Measurements from ENCODE around the gene RNF10.
"Not testable (repeated sequence)": the region's sequence is repeated elsewhere in the genome, so short reads cannot be mapped to it uniquely, and the experiment has no call there.

Gene RNF10

DNA sequence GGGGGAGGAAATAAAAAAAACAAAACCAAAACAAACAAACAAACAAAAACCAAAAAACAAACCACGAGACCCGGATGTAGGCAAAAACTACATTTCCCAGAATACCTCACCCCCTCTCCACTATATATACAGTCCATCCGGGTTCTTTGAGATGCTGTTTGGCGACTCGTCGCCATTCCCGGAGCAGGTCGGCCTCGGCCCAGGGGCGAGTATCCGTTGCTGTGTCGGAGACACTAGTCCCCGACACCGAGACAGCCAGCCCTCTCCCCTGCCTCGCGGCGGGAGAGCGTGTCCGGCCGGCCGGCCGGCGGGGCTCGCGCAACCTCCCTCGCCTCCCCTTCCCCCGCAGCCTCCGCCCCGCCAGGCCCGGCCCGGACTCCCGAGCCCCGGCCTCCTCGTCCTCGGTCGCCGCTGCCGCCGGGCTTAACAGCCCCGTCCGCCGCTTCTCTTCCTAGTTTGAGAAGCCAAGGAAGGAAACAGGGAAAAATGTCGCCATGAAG lies at the start of gene RNF10:
Gene RNF10 (plus strand): TSS at position 154 of the 500 bp plus-strand sequence. CDS start 456 bp downstream, outside the sequence.
- DNase-seq, result peak; percentile 92

DNA sequence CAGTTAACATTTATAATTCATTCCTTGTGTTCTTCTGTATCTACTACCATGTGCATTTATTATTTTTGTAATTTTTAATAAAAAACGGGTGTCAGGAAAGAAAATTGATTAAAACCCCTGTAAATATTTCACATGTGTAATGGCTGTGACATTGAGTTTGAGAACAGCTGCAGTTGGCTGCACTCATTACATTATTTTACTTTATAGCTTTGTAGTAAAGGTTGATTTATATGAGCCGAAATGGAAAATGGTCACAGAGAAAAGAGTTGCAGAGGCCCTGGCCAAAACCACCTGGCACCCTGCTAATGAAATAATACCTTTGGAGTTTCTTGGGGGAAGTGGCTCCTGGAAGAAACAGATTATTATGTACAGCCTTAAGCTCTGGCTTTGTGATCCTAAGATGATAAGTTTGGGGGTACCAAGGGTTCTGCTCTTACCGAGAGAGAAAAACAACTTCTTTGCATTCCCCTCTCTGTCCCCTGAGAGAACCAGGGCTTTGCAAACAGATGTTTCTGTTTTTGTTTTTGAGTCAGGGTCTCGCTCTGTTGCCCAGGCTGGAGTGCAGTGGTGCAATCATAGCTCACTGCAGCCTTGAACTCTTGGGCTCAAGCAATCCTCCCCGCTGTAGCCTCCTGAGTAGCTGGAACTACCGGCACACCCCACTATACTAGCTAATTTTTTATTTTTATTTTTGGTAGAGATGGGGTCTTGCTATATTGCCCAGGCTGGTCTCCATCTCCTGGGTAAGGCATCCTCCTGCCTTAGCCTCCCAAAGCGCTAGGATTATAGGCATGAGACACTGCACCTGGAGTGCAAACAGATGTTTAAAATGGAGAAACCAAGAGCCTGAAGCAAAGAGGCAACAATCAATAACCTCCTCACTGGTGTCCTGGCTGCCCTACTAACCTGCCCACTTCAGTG lies 47.9 kb upstream of the RNF10 start:
- no peak for DNase-seq

DNA sequence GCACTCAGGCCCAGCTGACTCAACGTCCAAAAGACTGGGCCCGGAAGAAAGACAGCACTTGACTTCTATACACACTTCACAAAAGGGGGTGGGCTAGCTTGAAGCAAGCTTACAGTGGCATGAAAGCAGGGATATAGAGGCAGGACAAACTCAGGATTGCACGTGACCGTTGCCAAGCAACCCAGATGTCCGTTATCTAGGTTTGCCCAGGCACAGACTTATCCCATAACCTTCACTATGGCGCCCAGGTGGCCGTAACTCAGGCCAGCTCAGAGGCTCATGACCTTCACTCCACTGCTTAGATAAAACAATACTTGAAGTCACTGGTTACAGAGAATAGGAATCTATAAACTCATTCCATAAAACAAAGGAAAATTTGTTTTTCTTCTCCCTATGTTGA lies 46.6 kb upstream of the RNF10 start:
- DNase-seq, result not testable (repeated sequence)

DNA sequence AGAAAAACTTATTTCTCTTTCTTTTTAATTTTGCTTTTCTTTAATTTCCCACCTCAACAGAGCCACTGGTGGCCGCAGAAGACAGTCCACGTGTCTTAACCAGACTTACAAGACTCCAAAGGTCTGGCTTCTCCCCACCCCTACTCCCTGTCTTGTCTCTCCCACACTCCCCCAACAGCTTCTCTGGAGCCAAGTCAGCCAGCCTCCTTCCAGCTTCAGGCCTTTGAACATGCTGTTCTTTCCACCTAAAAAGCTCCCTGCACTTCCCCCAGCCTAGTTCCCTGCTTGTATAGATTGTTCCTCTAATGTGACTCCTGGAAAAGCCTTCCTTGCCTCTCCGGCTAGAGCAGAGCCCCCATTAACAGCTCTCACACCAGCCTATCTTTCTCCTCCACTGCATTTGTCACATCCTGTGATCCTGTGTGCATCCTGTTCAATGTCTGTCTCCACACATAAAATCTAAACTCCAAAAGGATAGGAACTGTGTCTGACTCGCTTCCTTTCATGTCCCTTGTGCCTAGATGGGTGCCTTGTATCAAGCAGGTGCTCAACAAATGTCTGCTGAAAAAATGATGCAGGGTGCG lies 46.0 kb upstream of the RNF10 start:
- DNase-seq, result no peak

- no peak for DNase-seq
These were observed 45.1 kb upstream of the RNF10 start for GRCh38 chr12:120489018-120489417.

DNA sequence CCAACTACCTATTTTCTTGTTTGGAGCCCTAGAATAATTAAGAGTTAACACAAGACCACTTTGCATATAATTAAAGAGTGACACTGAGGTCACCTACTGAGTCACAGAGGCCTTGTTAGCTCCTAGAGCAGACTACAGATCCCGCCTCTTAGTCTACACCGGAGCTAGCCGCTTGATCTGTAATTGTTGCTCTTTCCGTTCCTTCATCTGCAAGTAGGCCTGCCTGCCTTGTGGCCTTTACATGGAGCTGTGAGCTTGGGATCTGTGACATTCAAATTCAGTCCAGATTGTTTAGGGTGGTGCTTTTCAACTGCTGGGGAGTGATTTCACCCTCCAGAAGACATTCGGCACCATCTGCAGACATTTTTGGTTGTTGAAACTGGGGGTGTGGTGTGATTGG lies 43.8 kb upstream of the RNF10 start:
- no peak for DNase-seq

GRCh38 chr12:120490833-120491512 lies 43.2 kb upstream of the RNF10 start:
- DNase-seq, result no peak

- no peak for DNase-seq
These were observed 38.9 kb upstream of the RNF10 start for GRCh38 chr12:120495186-120495730.

DNA sequence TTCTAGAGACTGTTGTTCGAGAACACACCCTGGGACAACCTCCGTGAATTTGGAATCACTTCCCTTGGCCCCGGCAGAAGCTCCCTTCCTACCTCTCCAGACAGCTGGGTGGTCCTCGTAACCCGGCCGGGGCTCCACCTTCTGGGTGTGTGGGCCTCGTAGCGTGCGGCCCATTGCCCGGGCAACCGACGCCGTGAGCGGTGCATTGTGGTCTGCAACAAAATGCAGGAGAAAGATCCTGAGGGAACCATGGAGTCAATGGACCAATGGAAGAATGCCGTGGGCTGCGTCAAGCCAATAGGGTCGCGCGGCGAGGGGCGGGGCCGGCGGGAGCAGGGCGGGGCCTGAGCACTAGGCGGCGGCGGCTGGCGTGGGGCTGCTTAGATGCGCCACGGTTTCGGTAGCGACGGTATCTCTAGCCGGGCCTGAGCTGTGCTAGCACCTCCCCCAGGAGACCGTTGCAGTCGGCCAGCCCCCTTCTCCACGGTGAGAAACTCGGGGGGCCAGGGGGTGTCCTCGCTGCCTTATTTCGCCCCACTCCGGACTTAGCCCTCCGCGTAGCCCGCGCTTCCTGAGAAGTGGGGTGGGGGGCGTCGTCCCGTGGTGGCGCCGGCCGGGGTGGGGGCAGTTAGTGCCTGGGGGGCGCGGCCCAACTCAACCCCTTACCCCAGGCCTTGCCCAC lies 38.3 kb upstream of the RNF10 start, which contains the start of gene DYNLL1:
Gene DYNLL1 (plus strand): TSS at position 383 of the 682 bp plus-strand sequence. CDS start 309 bp downstream, outside the sequence.
- peak; percentile 98 for DNase-seq

- peak; percentile 26 for DNase-seq
These were observed 37.5 kb upstream of the RNF10 start for GRCh38 chr12:120496413-120497340.

GRCh38 chr12:120497524-120498150 lies 36.5 kb upstream of the RNF10 start:
- DNase-seq, result no peak

DNA sequence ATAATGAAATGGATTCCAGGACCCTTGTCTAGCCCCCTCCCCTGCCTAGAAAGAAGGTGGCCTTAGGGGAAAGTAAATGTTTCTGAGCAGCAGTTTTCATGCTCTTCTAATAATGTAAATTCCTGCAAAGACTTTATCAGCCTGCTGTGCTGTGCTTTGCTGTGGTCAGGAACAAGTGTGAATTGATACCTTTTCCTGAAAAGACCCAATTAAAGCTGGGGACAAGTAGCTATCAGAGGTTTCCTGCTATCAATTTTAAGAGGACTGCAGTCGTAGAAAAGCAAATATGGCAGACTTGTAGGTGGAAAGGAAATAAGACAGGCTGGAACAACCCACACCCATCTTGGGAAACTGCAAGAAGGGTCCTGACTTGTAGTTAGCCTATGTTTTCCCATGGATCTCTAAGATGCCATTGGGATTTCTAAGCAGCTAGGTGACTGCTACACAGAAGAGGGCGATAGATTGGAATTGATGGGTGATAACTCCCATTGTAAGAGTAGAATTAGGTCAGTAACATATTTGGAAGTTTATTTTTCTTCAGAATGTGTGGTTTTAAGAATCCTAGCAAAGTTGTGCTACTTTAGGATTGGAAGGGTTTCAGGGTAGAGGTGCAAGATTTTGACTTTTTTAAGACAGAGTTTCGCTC lies 35.2 kb upstream of the RNF10 start:
- DNase-seq, result no peak

GRCh38 chr12:120500581-120500980 lies 33.6 kb upstream of the RNF10 start:
- DNase-seq, result no peak

DNA sequence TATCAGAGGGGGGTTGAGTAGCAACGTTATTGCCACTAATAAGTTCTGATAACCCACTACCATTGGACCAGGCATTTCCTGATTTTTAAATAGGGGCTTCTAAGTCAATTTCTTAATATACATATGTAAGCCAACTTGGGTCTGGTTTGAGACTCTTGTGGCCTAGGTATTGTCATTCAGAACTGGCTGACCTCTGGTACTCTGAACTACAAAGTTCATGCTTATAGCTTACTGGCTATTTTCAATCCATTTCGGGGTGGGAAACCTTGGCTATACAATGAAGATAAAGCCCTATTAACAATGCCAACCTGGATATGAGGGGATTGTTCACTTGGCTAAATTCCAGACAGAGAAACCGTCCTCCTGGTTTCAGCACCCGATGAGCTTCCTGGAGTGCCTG lies 29.6 kb upstream of the RNF10 start:
- DNase-seq, result no peak

DNA sequence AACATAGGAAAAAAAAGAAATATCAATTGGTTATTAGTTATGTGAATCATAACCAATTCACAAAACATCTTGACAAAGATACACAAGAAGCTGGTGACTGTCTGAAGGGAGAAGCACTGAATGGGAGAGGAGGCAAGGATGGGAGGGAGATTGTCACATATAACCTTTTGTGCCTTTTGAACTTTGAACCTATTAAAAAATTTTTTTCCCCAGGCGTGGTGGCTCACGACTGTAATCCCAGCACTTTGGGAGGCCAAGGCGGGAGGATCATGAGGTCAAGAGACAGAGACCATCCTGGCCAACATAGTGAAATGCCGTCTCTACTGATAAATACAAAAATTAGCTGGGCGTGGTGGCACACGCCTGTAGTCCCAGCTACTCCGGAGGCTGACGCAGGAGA lies 25.6 kb upstream of the RNF10 start:
- DNase-seq, result no peak

- no peak for DNase-seq
These were observed 20.2 kb upstream of the RNF10 start for GRCh38 chr12:120514002-120514401.

GRCh38 chr12:120515496-120515895 lies 18.7 kb upstream of the RNF10 start:
- DNase-seq, result no peak

GRCh38 chr12:120519324-120519723 lies 14.8 kb upstream of the RNF10 start:
- DNase-seq, result not testable (repeated sequence)

DNA sequence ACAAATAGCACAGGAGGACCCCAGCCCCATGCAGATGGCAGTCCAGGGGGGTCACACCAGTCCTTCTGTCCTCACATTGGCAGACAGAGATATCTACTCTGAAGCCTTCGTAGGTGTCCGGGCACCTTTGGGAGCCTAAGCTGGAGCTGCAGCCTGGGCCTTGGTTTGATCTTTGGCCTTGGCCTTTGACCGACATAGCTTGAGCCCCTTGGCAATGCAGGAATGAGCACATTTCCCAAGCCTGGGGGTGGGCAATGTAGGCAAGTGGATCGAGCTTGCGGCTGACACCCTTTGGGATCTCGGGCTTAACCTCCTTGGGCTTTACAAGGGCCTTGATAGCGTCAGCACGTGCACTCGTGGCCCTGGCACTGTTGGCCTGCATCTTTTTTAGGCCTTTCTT lies 11.6 kb upstream of the RNF10 start:
- no peak for DNase-seq

GRCh38 chr12:120528861-120529525 lies 5.2 kb upstream of the RNF10 start, which contains the start of gene COQ5:
Gene COQ5 (minus strand): TSS chr12:120529158. CDS start chr12:120529141, 17 bp downstream.
- DNase-seq, result peak; percentile 90
